HUES64 (cell line): ENCODE measurements around the gene SLC27A5. TPM values are rescaled to one million over a fixed set of nuclear protein-coding genes. Genes with fewer than 3 reads are reported as not detected.

Experiments
- H3K27ac ChIP-seq: 2 replicates; pipeline ENCODE4 v1.7.0; 2013; ENCODE audit warnings: low read depth, low read length, inconsistent platforms
- H3K27me3 ChIP-seq: 2 replicates; pipeline ENCODE4 v1.6.1; 2013; ENCODE audit warnings: mild to moderate bottlenecking, low read length; ENCODE audit not compliant: insufficient read depth
- H3K36me3 ChIP-seq: 2 replicates; pipeline ENCODE4 v1.6.1; 2013; ENCODE audit warnings: mild to moderate bottlenecking, low read length; ENCODE audit not compliant: insufficient read depth
- H3K4me1 ChIP-seq: 2 replicates; pipeline ENCODE4 v1.6.1; 2013; ENCODE audit warnings: mild to moderate bottlenecking, low read length, moderate library complexity; ENCODE audit not compliant: insufficient read depth
- H3K4me3 ChIP-seq: 2 replicates; pipeline ENCODE4 v1.5.1; 2013; ENCODE audit warnings: mild to moderate bottlenecking, low read length, moderate library complexity
- H3K9ac ChIP-seq: 2 replicates; pipeline ENCODE4 v1.6.1; 2013; ENCODE audit warnings: mild to moderate bottlenecking, low read depth, low read length
- H3K9me3 ChIP-seq: 2 replicates; pipeline ENCODE4 v1.6.1; 2013; ENCODE audit warnings: low read depth, low read length; ENCODE audit not compliant: insufficient read depth
- WGBS: fragments of 150-250, 120-280 bp; methylation state at CpG from one replicate; pipeline ENCODE4 v1.1.7; 2013; ENCODE audit warnings: missing lambda C conversion rate; 5-methylcytosine and 5-hydroxymethylcytosine counted together
- polyA plus RNA-seq, 2 experiments: library from polyadenylated mRNA; stranded (reverse); fragments of 50-300 nt; gene quantifications; one replicate each; pipeline ENCODE4 v1.2.3, GENCODE V29; 2013

The SLC27A5 gene, protein sequence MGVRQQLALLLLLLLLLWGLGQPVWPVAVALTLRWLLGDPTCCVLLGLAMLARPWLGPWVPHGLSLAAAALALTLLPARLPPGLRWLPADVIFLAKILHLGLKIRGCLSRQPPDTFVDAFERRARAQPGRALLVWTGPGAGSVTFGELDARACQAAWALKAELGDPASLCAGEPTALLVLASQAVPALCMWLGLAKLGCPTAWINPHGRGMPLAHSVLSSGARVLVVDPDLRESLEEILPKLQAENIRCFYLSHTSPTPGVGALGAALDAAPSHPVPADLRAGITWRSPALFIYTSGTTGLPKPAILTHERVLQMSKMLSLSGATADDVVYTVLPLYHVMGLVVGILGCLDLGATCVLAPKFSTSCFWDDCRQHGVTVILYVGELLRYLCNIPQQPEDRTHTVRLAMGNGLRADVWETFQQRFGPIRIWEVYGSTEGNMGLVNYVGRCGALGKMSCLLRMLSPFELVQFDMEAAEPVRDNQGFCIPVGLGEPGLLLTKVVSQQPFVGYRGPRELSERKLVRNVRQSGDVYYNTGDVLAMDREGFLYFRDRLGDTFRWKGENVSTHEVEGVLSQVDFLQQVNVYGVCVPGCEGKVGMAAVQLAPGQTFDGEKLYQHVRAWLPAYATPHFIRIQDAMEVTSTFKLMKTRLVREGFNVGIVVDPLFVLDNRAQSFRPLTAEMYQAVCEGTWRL
- 12.0 TPM for polyA plus RNA-seq (2013, experiment 1 of 2)
- 10.6 TPM for polyA plus RNA-seq (2013, experiment 2 of 2)

- no peak within 1 kb of the TSS for H3K4me3 ChIP-seq
- no peak within 1 kb of the TSS for H3K9ac ChIP-seq
- H3K27ac ChIP-seq: no peak within 1 kb of the TSS
- H3K27me3 ChIP-seq: no peaks in the 10 kb centered on the region
- 92% methylated on average over 25 of the region's 25 CpGs for WGBS
- H3K36me3 ChIP-seq: 0 out of 2 replicates have a peak, but pooled peaks cover under 1% of the 10 kb centered on the region
- peaks cover 2% of the 10 kb centered on the region; the same call in 1 of the 2 replicates for H3K4me1 ChIP-seq
- H3K9me3 ChIP-seq: no peaks in the 10 kb centered on the region
These were observed at the start of gene SLC27A5 for GRCh38 chr19:58511353-58512208. SLC27A5 (minus strand) TSS chr19:58511992; CDS start chr19:58511955, 37 bp downstream.

DNA sequence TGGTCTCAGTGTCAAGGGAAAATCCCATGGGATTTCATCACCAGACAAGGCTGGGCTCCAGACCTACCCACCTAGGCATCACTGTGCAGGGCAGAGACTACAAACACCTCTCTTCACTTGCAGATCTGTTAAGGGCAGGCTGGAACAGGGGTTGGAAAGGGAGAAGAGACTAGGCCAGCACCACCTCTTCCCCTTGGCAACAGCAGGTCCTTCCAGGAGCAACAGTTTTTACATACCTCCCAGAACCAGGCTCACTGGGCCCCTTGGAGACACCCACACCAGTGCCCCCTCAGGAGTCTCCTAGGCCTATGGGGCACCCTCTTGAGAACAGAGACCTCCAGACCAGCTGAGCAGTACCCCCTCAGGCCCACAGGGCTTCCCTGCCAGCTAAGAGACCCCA, 49.1 kb upstream of the SLC27A5 start:
- Histone ChIP-seq H3K4me3 (no peak overlapping the region), H3K36me3 (peaks cover 11% of the 10 kb centered on the region), H3K9me3 (no peaks in the 10 kb centered on the region), H3K27me3 (peaks cover 30% of the 10 kb centered on the region), H3K9ac (no peak overlapping the region), H3K27ac (no peak overlapping the region), H3K4me1 (no peaks in the 10 kb centered on the region)

GRCh38 chr19:58560007-58560887, 48.5 kb upstream of the SLC27A5 start:
- H3K27ac ChIP-seq: peak overlapping the region; percentile 100; the same call in 1 of the 2 replicates
- H3K4me3 ChIP-seq: peak overlapping the region; percentile 66
- no peaks in the 10 kb centered on the region for H3K4me1 ChIP-seq
- H3K27me3 ChIP-seq: peaks cover 30% of the 10 kb centered on the region
- peaks cover 11% of the 10 kb centered on the region for H3K36me3 ChIP-seq
- peak overlapping the region; percentile 99 for H3K9ac ChIP-seq
- H3K9me3 ChIP-seq: no peaks in the 10 kb centered on the region
- 89% methylated on average over 8 of the region's 8 CpGs for WGBS

DNA sequence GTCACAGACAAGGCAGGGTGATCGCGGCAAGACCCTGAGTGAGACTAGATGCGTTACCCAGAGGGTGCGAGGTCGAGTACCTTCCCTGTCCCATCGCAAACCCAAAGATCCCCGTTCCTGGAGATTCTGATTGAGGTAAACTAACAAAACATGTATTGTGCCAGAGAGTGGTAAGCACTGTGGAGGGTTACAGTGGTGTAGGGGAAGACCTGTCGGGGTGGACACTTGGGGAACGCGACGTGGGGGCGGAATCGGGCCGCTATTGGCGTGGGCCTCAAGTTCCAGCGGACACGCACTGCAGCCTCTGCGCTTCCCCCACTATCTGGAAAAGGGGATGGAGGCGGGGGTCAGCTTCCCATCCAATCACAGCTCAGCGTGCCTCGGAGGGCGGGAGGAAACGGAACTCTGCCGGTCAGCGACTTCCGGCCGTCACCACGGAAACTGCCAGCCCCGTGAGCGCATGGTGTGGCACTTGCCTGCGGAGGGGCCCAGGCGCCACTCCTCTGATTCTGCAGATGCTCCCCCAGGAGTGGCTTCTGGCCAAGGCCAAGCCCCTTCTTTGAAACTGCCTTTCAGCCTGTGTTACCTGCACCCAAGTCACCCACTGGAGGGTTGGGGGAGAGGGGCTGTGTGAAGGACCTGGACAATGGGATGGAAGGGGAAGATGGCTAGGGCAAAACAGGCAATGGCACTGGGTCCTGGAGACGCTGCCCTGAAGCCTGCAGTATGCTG, 47.6 kb upstream of the SLC27A5 start:
- Histone ChIP-seq H3K9ac (peak overlapping the region; percentile 99), H3K4me3 (peak overlapping the region; percentile 66), H3K27ac (peak overlapping the region; percentile 100), H3K4me1 (no peaks in the 10 kb centered on the region), H3K36me3 (peaks cover 11% of the 10 kb centered on the region), H3K9me3 (no peaks in the 10 kb centered on the region), H3K27me3 (peaks cover 30% of the 10 kb centered on the region)
- WGBS: 1% methylated on average over 33 of the region's 33 CpGs

GRCh38 chr19:58558623-58559274, 47.0 kb upstream of the SLC27A5 start:
- H3K4me1 ChIP-seq: no peaks in the 10 kb centered on the region
- H3K36me3 ChIP-seq: peaks cover 11% of the 10 kb centered on the region
- H3K27ac ChIP-seq: peak overlapping the region; percentile 100
- peaks cover 27% of the 10 kb centered on the region for H3K27me3 ChIP-seq
- H3K9ac ChIP-seq: peak overlapping the region; percentile 99
- WGBS: under 1% methylated on average over 76 of the region's 76 CpGs
- H3K4me3 ChIP-seq: peak overlapping the region; percentile 66
- H3K9me3 ChIP-seq: no peaks in the 10 kb centered on the region

GRCh38 chr19:58558066-58558622, 46.4 kb upstream of the SLC27A5 start, which contains the start of gene UBE2M:
UBE2M (minus strand) TSS chr19:58558611; CDS start chr19:58558381, 230 bp downstream.
- under 1% methylated on average over 62 of the region's 62 CpGs for WGBS

DNA sequence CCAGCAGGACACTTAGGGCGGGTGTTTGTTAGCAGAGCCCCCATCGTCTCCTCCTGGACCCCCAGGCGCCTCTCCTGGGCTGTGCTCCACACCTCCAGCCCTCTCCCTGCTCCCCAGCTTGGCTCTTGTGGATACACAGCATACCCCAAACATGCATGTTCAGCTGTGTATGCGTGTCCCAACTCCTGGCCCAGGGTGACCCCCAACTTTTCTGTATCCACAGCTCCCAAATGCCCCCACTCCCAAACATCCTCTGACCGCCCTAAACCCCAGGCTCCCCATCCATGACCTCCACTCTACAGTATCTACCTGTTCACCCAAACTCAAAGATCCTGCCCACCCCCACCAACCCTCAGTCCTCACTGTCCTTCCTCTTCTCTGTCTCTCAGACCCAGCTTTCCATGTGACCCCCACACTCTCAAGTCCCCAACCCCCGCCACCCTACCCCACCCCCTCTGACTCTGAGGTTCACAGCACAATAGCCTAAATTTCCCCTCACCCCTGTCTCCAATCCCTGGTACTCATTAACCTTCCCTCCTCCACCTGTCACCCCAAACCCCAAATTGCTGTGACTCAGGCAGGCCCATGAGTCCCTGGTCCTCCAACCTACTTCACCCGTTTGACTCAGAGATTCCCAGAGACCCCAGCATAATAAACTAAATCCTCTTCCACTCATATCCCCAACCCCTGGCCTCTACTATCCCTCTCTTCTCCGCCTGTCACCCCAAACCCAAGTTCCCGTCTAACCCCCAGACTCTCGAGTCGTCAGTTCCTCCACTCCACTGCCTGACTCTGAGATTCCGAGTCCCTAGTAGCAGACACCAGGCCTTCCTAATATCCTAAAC, 45.7 kb upstream of the SLC27A5 start:
- no peaks in the 10 kb centered on the region for H3K4me1 ChIP-seq
- peak overlapping the region; percentile 32; the same call in 1 of the 2 replicates for H3K27ac ChIP-seq
- H3K4me3 ChIP-seq: peak overlapping the region; percentile 66
- H3K9ac ChIP-seq: peak overlapping the region; percentile 99
- 43% methylated on average over 12 of the region's 12 CpGs for WGBS
- peaks cover 14% of the 10 kb centered on the region for H3K27me3 ChIP-seq
- no peaks in the 10 kb centered on the region for H3K9me3 ChIP-seq
- H3K36me3 ChIP-seq: peaks cover 14% of the 10 kb centered on the region

More at GRCh38 chr19:58558066-58558622, 46.4 kb upstream of the SLC27A5 start, which contains the start of gene UBE2M:
- peak within 1 kb of the TSS; percentile 100 for H3K27ac ChIP-seq
- no peaks in the 10 kb centered on the region for H3K9me3 ChIP-seq
- H3K4me3 ChIP-seq: peak within 1 kb of the TSS; percentile 66
- peaks cover 11% of the 10 kb centered on the region for H3K36me3 ChIP-seq
- H3K27me3 ChIP-seq: peaks cover 21% of the 10 kb centered on the region
- H3K9ac ChIP-seq: peak within 1 kb of the TSS; percentile 99
- H3K4me1 ChIP-seq: no peaks in the 10 kb centered on the region

GRCh38 chr19:58556622-58557220, 44.9 kb upstream of the SLC27A5 start:
- H3K4me3 ChIP-seq: peak overlapping the region; percentile 66
- H3K27ac ChIP-seq: no peak overlapping the region
- no peaks in the 10 kb centered on the region for H3K4me1 ChIP-seq
- peaks cover 7% of the 10 kb centered on the region for H3K27me3 ChIP-seq
- H3K9me3 ChIP-seq: no peaks in the 10 kb centered on the region
- H3K9ac ChIP-seq: peak overlapping the region; percentile 99; the same call in 1 of the 2 replicates
- peaks cover 22% of the 10 kb centered on the region for H3K36me3 ChIP-seq
- 90% methylated on average over 10 of the region's 10 CpGs for WGBS
